GM08714 (cell line): ENCODE measurements around the gene DNAJA4.

ENCODE experiments used
- H3K4me3 ChIP-seq: fragments of 200-500 bp; sonication (Bioruptor generic); 2 replicates; pipeline ENCODE4 v1.5.1; 2014; ENCODE audit warnings: mild to moderate bottlenecking, low read length, inconsistent platforms
- ZNF274 ChIP-seq: IDR thresholded peaks from 2 replicates; pipeline ENCODE4 v1.6.1; 2012; ENCODE audit warnings: mild to moderate bottlenecking, low read depth, low read length

The DNAJA4 gene

DNA sequence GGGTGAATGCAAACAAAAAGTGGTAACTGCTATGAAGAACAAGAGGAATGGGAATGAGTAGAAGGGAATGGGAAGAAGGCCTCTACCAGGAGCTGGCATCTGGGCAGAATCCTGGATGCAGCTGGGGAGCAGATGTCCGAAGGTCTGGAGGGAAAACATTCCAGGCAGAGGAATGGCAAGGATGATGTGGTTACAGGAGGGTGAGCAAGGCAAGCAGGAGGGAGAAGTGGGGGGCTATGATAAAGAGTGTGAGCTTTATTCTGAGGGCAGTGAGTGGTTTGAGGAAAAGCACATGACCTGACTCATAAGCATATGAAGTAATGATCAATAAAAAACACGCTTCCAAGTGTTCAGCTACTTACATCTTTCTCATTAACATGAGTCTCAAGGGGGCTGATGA is 18.0 kb downstream of the DNAJA4 start:
- no peak overlapping the region for H3K4me3 ChIP-seq
- no peak for TF ChIP-seq ZNF274

DNA sequence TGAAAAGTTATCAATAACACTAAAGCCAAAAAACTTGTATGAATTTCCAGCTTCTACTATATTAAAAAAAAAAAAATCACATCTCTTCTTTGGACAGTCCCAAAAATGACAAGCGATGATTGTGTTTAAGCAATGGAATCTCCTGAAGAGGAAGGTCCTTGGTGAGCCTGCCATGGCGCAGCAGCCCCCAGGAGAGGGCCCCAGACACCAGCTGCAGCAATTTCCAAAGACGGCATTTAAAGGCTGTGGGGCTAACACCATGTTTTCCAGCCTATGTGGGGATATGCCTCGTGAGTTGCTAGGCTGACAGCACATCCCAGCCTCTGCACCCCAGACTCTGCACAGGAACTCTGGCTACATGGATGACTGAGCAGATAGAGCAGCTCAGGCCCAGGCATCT is 20.4 kb downstream of the DNAJA4 start:
- H3K4me3 ChIP-seq: no peak overlapping the region
- TF ChIP-seq ZNF274: no peak

DNA sequence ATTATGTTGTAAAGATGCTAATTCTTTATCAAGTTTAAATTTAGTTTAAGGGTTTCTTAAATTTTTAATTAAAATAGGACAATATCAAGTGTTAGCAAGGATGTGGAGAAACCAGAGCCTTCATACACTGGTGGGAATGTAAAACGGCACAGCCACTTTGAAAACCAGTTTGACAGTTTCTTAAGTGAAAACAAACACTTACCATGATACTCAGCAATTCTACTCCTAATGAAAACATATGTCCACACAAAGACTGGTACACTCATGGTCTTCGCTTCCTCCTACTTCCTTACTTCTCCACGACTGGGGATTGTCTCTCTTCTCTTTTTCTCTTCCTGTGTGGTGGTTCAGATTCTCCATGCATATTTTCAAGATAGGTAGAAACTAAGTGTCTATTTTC is 25.9 kb downstream of the DNAJA4 start:
- H3K4me3 ChIP-seq: no peak overlapping the region
- no peak for TF ChIP-seq ZNF274

DNA sequence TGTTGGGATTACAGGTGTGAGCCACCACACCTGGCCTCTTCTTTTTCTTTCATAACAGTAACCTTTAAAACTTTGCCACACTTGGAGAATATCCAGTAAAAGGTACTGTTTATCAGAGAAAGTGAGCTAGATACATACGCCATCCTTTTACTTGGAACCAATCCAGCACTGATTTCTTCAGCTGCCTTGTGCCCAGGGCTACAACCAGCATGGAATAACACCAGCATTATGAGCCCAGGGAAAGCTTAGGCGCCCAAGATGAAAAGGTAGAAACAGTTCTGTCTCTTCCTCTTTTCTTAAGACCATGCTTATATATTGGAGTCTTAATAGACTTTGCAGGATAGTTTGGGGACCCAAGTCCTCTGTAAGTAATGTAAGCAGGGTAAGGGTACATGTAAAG is 26.7 kb downstream of the DNAJA4 start:
- TF ChIP-seq ZNF274: no peak
- H3K4me3 ChIP-seq: no peak overlapping the region

DNA sequence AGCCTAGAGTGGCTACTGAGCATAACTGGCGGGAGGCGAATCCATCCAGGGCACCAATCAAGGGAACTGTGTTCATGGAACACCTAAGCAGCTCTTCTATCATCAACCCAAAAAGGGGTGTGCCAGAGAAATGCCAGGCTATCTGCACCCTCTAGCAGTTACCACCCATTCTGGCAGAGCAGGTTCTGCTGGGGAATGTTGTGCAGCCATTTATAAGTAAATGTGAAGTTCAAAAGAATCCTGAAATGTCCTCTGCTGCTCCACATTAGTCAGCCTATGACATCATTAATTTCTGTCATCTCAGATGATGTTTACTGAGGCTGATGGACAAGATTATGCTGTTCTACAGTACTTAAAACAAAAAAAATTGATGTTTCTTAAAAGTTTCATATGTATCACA is 27.3 kb downstream of the DNAJA4 start:
- no peak for TF ChIP-seq ZNF274
- no peak overlapping the region for H3K4me3 ChIP-seq

DNA sequence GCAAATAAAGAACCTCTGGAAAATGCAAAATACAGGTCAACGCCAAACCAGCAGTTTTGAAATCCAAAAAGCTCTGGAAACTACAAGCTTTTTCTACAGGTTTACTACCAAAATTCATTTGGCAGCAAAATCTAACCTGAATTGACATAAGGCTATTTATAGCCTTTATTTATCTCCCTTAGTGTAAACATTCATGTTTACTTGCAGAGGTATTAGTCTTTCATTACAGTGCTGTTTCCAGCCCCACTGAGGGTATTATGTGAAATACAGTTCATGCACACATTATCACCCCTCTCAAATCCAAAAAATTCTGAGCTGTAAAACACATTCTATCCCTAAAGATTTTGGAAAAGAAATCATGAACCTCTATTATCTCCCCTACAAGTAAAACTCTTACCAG is 27.9 kb downstream of the DNAJA4 start:
- TF ChIP-seq ZNF274: no peak
- H3K4me3 ChIP-seq: no peak overlapping the region

DNA sequence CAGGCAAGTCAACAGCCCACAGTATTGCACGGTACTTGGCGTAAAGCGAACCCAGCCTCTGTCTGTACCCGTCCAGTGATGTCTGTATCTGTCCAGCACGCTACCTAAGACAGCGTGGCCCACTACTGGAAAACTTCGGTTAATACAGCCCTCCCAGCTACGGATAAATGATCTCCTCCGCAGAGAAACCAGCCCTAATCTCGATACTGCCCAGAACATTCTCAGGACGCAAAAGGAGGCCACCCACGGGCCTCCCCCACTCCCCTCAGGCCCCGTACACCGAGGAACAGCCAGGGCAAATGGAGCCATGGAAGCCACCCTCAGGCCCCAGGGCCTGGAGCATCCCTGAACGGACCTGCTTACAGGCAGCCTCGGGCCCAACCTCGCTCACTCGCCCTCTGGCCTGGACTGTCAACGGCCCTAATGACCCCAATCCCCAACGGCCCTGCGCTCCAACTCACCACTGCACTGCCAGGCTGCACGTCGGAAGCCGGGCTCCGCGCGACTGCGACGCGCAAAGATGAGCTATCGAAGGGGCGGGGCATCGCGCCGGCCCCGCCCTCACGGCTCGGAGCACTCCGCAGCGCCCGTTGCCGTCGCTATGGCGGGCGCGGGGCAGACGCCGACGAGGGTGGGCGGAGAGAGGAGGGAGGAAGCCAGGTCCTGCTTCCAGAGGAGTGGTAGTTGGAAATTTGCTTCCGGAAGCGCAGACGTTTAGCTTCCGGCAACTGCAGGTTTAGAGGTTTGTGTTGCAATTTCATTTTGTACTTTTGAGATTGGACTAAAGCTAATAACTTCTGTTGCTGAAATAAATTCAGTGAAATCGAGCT is 35.0 kb downstream of the DNAJA4 start, which contains the start of gene SKIC8:
Gene SKIC8, minus strand, starts transcription at position 509 of the 830 bp plus-strand sequence. CDS start 3,923 bp downstream, outside the sequence.
- no peak for TF ChIP-seq ZNF274
- H3K4me3 ChIP-seq: peak within 1 kb of the TSS; percentile 95

DNA sequence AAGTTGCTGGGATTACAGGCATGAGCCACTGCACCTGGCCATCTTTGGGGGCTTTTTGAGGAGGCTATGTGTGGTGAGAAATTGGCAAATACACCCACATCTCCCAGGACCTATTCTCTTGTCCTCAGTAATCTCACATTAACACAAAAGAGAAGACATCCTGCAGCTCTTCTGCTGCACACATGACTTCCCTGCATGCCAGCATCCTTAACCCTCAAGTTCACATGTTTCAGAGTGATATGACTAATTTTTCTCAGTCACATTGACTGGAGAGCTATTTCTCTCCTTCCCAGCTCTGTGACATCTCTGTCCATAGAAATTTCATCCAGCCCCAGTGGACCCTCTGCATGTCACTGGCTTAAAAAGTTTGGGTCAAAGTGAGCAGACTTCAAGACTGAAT is 37.0 kb downstream of the DNAJA4 start:
- no peak for TF ChIP-seq ZNF274
- no peak overlapping the region for H3K4me3 ChIP-seq

DNA sequence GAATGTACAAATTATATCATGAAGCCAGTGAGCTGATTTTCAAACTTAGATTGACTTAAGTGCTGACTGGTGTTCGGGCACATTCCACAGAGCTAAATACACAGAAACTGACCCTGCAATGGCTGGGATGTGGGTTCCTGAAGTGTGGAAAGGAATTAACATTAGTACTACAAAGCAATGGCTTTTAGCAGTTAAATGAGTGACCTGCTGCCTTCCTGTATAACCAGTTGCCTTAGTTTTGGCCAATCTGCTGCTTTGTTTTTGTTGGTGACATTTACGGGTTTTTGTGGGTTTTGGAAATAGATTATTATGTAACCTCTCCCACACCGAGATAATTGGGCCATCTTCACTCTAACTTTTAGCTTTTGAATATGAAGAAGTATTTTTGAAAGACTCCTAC is 37.5 kb downstream of the DNAJA4 start:
- TF ChIP-seq ZNF274: no peak
- H3K4me3 ChIP-seq: no peak overlapping the region

DNA sequence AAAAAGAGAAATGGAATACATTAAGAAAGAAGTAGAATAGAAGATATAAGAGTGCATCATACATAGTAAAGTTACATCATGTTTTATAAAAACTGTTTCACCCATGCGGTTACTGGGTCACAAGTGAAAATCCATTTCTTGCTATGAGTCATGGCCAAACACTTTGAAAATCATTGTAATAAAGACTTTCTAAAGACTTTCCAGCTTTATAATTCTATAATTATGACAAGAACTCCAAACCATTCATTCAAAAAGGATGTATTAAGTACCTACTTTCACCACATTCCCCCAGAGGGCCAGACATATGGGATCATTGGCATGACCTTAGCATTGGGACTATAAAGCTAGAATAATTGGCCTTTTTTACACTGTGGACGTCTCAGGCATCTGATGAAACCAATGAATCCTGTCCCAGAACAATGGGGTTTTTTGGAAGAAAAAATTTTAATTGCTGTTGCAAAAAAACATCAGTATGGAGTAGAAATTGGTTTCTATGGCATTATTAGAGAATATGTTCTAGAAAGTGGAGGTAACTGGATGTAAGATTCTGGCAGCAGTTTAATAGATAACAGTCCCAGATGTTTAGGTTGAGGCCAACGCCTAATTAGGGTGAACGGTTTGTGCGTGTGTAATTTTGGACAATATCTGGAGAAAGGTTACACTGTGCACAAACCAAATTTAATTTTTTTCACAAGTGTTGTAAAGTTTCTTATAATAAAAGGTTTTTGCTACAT is 38.4 kb downstream of the DNAJA4 start:
- TF ChIP-seq ZNF274: no peak
- H3K4me3 ChIP-seq: no peak overlapping the region

DNA sequence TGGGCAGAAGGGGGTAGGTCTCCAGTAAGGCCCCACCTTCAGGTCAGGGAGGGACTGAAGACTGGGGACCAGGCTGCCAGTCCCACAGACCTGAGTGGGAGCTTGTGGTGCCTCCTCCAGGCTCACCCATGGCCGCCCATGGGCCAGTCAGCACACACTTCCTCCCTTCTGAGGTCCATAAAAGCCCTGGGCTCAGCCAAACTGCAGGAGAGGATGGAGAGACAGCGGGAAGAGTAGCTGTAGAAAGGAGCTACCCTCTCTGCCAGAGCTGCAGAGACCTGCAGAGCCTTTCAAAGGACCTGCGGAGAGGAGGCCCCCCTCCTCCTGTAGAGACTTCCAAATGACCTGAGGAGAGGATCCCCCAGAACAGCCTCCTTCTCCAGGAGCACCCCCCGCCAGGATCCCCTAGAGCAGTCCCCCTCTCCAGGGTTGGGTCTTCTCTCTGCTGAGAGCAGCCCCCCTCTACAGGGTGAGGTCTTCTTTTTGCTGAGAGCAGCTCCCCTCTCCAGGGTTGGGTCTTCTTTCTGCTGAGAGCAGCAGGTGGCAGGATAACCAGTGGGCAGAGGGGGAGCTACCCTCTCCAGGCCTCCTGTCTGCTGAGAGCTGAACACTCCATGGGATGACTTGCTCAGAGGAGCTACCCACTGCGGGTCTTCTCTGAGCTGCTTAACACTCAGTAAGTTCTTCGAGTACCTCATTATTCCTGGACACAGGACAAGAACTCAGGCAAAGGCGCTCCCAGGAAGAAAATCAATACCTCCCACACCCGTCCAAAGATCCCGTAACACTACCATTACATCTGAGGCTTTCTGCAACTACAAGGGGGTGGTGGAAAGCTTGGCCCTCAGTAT is 40.1 kb downstream of the DNAJA4 start:
- TF ChIP-seq ZNF274: no peak

DNA sequence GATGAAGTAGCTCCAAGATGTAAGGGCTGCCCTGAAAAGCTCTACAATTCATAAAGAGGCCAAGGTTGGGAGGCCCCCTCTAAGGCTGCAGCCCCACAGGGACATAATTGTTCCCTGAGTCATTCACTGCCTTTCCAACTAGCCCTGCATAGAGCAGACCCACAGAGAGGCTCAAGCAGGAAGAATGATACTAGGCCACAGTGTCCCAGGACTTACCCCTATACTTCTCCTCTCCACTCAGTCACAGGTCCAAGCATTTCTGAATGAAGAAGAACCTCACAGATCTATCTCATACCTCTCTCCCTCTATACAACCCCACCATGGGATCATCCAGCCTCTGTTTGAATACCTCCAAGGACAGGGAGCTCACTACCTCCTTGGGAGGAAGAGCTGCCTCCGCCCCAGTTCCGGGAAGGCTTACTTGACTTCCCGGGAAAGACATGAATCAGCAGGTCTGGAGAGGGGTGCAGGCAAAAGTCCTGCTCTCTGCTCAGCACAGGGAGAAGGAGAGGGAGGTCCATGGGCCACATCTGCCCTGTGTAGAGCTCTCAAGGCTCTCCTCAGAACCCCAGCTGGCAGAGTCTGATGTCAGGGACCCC is 41.9 kb downstream of the DNAJA4 start:
- no peak overlapping the region for H3K4me3 ChIP-seq
- TF ChIP-seq ZNF274: no peak

More for the DNA sequence above, 40.1 kb downstream of the DNAJA4 start:
- no peak overlapping the region for H3K4me3 ChIP-seq

DNA sequence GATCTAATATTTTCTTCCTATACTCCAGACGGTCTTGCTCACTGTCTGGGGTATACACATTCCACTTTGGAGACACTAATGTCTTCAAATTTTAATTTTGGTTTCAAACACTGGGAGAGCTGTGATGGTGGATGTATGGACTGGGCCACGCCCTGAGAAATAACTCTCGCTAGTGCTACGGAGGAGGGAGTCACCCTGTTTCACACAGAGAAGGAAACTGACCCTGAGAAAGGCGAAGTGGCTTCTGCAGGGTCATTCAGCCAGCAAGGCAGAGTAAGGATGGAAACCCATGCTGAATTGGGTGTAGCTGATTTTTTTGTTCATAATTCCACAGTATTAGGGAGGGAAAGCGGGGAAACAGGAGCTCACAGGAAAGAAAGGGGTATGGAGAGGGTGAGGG is 43.6 kb downstream of the DNAJA4 start:
- no peak overlapping the region for H3K4me3 ChIP-seq
- no peak for TF ChIP-seq ZNF274
